AG10803 (cell line): ENCODE results near the gene PRCD.

ENCODE experiments used
- DNase-seq: peaks from one replicate; pipeline ENCODE4 v3.0.0; 2010; ENCODE audit warnings: low read depth
- H3K4me3 ChIP-seq: 2 replicates; pipeline ENCODE4 v1.5.1; 2011; ENCODE audit warnings: mild to moderate bottlenecking, low read length, control low read depth
- TF ChIP-seq, protein P1 (sequence below): conservative IDR thresholded peaks from 2 replicates; pipeline ENCODE4 v1.5.1; 2011; ENCODE audit warnings: mild to moderate bottlenecking, low read length, control low read depth, inconsistent platforms

The PRCD gene

GRCh38 chr17:76588182-76588581 is 48.3 kb downstream of the PRCD start:
- DNase-seq = no peak
- TF ChIP-seq, protein P1, sequence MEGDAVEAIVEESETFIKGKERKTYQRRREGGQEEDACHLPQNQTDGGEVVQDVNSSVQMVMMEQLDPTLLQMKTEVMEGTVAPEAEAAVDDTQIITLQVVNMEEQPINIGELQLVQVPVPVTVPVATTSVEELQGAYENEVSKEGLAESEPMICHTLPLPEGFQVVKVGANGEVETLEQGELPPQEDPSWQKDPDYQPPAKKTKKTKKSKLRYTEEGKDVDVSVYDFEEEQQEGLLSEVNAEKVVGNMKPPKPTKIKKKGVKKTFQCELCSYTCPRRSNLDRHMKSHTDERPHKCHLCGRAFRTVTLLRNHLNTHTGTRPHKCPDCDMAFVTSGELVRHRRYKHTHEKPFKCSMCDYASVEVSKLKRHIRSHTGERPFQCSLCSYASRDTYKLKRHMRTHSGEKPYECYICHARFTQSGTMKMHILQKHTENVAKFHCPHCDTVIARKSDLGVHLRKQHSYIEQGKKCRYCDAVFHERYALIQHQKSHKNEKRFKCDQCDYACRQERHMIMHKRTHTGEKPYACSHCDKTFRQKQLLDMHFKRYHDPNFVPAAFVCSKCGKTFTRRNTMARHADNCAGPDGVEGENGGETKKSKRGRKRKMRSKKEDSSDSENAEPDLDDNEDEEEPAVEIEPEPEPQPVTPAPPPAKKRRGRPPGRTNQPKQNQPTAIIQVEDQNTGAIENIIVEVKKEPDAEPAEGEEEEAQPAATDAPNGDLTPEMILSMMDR = no peak

DNA sequence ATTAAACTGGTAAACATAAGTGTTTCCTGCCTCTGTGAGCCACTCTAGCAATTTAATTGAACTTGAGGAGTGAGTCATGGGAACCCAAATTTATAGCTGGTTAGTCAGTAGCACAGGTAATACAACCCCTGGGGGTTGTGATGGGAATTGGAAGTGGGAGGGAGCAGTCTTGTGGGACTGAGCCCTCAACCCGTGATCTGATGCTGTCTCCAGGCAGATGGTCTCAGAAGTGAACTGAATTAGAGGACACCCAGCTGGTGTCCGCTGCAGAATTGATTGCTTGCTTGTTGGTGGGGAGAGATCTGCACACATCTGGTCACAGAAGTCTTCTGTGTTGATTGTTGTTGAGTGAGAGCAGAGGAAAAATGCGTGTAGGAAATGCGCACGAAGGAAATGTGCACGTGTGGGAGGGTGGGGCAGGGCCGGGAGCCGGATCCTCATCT is 53.6 kb downstream of the PRCD start:
- TF ChIP-seq, protein P1 = no peak
- no peak for DNase-seq
- no peak overlapping the region for H3K4me3 ChIP-seq

More at GRCh38 chr17:76588182-76588581, 48.3 kb downstream of the PRCD start:
- H3K4me3 ChIP-seq = no peak overlapping the region

- TF ChIP-seq, protein P1 = no peak
- H3K4me3 ChIP-seq = no peak overlapping the region
- no peak for DNase-seq
Measured at GRCh38 chr17:76593959-76594358, 54.1 kb downstream of the PRCD start.

DNA sequence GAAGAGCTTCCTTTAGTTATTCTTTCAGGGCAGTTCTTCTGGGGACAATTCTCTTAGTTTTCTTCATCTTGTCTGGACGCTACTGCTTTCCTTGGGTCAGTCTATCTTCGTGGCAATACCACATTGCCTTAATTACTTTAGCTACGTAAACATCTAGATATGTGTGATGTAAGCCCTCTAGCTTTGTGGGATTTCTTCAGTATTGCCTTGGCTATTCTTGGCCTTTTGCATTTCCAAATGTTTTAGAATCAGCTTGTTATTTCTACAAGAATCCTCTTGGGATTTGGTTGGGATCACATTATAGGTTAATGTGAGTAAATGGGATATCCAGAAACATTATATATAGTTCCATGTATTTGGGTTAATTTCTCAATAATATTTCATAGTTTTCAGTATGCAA is 54.8 kb downstream of the PRCD start:
- no peak overlapping the region for H3K4me3 ChIP-seq
- no peak for DNase-seq
- TF ChIP-seq, protein P1 = no peak
